22Rv1 (cell line): ENCODE measurements around the gene GALNT17.

ENCODE experiments used
- CTCF ChIP-seq: fragments of 450-650 bp; IDR thresholded peaks from 2 replicates; pipeline ENCODE4 v1.5.1; 2017; ENCODE audit warnings: mild to moderate bottlenecking
- ZFX ChIP-seq: fragments of 450-650 bp; IDR thresholded peaks from 2 replicates; pipeline ENCODE4 v1.6.1; 2017; ENCODE audit warnings: antibody characterized with exemption, borderline replicate concordance

GRCh38 chr7:71488308-71488707 is 356.4 kb downstream of the GALNT17 start:
- TF ChIP-seq CTCF (no peak), ZFX (no peak)
